ENCODE measurements around the gene KANSL1. TPM values are rescaled to one million over a fixed set of nuclear protein-coding genes. Genes with fewer than 3 reads are reported as not detected.

KANSL1 gene
- total and polyA plus RNA-seq, 12 donors, result 23.2 to 81.2 (median 58.0) TPM

DNA sequence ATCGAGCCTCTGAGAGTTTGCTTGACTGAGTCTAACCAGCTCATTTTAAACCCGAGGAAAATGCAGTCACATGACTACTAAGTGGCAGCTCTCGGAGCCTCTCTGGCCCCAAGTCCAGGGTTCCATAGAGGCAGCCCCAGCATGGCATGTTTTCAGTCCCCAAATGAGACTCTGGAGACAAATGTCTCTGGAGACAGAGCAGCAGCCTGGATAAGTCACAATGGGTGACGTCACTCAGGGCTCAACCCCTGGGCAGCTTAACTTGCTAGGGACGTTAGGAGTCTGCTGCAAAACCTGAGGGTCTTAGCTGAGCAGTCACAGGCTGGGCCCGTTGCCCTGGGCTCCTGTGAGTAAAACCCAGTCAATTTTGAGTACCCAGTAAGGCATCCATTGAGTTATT, 201.1 kb downstream of the KANSL1 start:
- TF ChIP-seq POLR2A (IDR thresholded peaks at IDR 0.05), result no peak
- TF ChIP-seq, protein P1, sequence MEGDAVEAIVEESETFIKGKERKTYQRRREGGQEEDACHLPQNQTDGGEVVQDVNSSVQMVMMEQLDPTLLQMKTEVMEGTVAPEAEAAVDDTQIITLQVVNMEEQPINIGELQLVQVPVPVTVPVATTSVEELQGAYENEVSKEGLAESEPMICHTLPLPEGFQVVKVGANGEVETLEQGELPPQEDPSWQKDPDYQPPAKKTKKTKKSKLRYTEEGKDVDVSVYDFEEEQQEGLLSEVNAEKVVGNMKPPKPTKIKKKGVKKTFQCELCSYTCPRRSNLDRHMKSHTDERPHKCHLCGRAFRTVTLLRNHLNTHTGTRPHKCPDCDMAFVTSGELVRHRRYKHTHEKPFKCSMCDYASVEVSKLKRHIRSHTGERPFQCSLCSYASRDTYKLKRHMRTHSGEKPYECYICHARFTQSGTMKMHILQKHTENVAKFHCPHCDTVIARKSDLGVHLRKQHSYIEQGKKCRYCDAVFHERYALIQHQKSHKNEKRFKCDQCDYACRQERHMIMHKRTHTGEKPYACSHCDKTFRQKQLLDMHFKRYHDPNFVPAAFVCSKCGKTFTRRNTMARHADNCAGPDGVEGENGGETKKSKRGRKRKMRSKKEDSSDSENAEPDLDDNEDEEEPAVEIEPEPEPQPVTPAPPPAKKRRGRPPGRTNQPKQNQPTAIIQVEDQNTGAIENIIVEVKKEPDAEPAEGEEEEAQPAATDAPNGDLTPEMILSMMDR (IDR thresholded peaks at IDR 0.05), result no peak
- H3K27me3 ChIP-seq, result no peaks in the 10 kb centered on the region
- WGBS, 4 donors, result 66 to 75% (median 70%) methylated on average over 3 to 6 of the region's 6 CpGs
- H3K36me3 ChIP-seq (replicated peaks in 1 of 2), result no peaks in the 10 kb centered on the region
- no peak overlapping the region for H3K4me3 ChIP-seq
- no peaks in the 10 kb centered on the region for H3K9me3 ChIP-seq (replicated peaks in 1 of 3)
- intact Hi-C loops (cut with DNase I), result no loop called here
- no peaks in the 10 kb centered on the region for H3K4me1 ChIP-seq (replicated peaks in 1 of 2)
- no peak for DNase-seq
- no peak overlapping the region for H3K27ac ChIP-seq

DNA sequence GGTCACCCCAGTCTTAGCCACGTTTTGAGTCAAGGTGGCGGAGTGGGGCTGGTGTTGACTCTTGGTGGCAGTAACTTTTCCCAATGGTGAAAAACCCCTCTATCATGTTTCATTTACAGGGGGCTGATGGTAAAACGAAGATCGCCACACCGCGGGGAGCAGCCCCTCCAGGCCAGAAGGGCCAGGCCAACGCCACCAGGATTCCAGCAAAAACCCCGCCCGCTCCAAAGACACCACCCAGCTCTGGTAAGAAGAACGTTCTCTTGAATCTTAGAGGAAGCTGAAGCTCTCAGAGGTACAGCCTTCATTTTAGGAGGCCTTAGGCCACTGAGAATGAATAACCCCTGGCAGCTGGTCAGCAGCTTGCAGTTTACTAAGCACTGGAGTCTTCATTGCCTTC, 201.9 kb downstream of the KANSL1 start:
- TF ChIP-seq, protein P1 (IDR thresholded peaks at IDR 0.05), result no peak
- TF ChIP-seq POLR2A (IDR thresholded peaks at IDR 0.05), result no peak
- Histone ChIP-seq H3K36me3 (replicated peaks in 1 of 2) (no peaks in the 10 kb centered on the region), H3K27ac (no peak overlapping the region), H3K4me3 (no peak overlapping the region), H3K27me3 (no peaks in the 10 kb centered on the region), H3K4me1 (replicated peaks in 1 of 2) (no peaks in the 10 kb centered on the region), H3K9me3 (replicated peaks in 1 of 3) (no peaks in the 10 kb centered on the region)
- intact Hi-C loops (cut with DNase I), result no loop called here
- DNase-seq, result no peak
- 87 to 91% (median 90%) methylated on average over 10 of the region's 10 CpGs for WGBS, 4 donors

DNA sequence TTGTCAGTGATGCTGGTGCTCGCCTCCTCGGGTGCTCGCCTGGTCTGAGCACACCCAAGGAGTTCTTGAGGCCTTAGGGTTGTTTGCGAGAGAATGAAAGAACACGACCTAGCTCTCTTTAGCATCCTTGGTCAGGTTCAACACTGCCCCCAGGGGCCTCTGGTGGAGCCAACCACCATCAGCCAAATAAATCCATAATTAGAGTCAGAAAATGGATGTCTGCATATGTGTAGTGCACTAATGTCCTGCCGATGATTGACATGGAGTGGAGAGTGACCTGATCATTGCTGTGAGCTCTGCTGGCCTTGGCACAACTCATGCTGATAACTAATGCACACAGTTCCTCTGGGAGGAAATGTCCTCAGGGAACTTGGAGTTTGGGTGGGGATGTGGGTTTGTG, 202.3 kb downstream of the KANSL1 start:
- no peak for TF ChIP-seq POLR2A (IDR thresholded peaks at IDR 0.05)
- TF ChIP-seq, protein P1 (IDR thresholded peaks at IDR 0.05), result no peak
- intact Hi-C loops (cut with DNase I), result no loop called here
- H3K27me3 ChIP-seq, result no peaks in the 10 kb centered on the region
- WGBS, 4 donors, result 80 to 87% (median 83%) methylated on average over 3 to 6 of the region's 6 CpGs
- H3K9me3 ChIP-seq (replicated peaks in 1 of 3), result no peaks in the 10 kb centered on the region
- H3K4me1 ChIP-seq (replicated peaks in 1 of 2), result no peaks in the 10 kb centered on the region
- DNase-seq, result no peak
- H3K27ac ChIP-seq, result no peak overlapping the region
- no peak overlapping the region for H3K4me3 ChIP-seq
- no peaks in the 10 kb centered on the region for H3K36me3 ChIP-seq (replicated peaks in 1 of 2)

DNA sequence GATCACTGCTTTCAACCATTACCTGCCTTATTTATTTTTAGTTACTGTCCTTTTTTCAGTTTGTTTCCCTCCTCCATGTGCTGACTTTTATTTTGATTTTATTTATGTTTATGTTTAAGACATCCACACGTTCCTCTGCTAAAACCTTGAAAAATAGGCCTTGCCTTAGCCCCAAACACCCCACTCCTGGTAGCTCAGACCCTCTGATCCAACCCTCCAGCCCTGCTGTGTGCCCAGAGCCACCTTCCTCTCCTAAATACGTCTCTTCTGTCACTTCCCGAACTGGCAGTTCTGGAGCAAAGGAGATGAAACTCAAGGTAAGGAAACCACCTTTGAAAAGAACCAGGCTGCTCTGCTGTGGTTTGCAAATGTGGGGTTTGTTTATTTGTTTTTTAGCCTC, 203.5 kb downstream of the KANSL1 start:
- no peak overlapping the region for H3K4me3 ChIP-seq
- H3K27me3 ChIP-seq, result no peaks in the 10 kb centered on the region
- no peaks in the 10 kb centered on the region for H3K36me3 ChIP-seq (replicated peaks in 1 of 2)
- no peak for TF ChIP-seq POLR2A (IDR thresholded peaks at IDR 0.05)
- TF ChIP-seq, protein P1 (IDR thresholded peaks at IDR 0.05), result no peak
- no peaks in the 10 kb centered on the region for H3K9me3 ChIP-seq (replicated peaks in 1 of 3)
- H3K27ac ChIP-seq, result no peak overlapping the region
- DNase-seq, result no peak
- no peaks in the 10 kb centered on the region for H3K4me1 ChIP-seq (replicated peaks in 1 of 2)
- intact Hi-C loops (cut with DNase I), result no loop called here
- 71 to 84% (median 76%) methylated on average over 3 of the region's 3 CpGs for WGBS, 4 donors
